Gastrocnemius medialis (tissue), 4 donors: ENCODE data around the gene FHOD3. TPM values are rescaled to one million over a fixed set of nuclear protein-coding genes. Genes with fewer than 3 reads are reported as not detected.

ENCODE experiments used
- ATAC-seq, 2 donors: fragments of 150-250 bp; one replicate each; pipeline ENCODE4 v1.9.1; 2016
- DNase-seq, 2 donors: peaks; one replicate each; pipeline ENCODE4 v3.0.0-alpha.2; 2019
- H3K27ac ChIP-seq, 4 donors: fragments of 200-600 bp; sonication (generic); 1 replicate in 1 of 4; 2 replicates in 3 of 4; pipeline ENCODE4 v1.5.1; 2016 to 2018; ENCODE audit warnings: mild to moderate bottlenecking in 2 of 4, moderate library complexity in 1 of 4
- H3K27me3 ChIP-seq, 3 donors: fragments of 200-600 bp; sonication (generic) in 2 of 3; 1 replicate in 1 of 3; 2 replicates in 2 of 3; pipeline versions ENCODE4 v1.5.1 to v1.6.0; 2016 to 2019; ENCODE audit warnings: mild to moderate bottlenecking in 1 of 3, moderate library complexity in 1 of 3
- H3K36me3 ChIP-seq, 2 donors: fragments of 200-600 bp; sonication (generic) in 1 of 2; one replicate each; pipeline ENCODE4 v1.5.1; 2017 to 2018
- H3K4me1 ChIP-seq, 2 donors: fragments of 200-600 bp; sonication (generic) in 1 of 2; one replicate each; pipeline ENCODE4 v1.5.1; 2016 to 2017; ENCODE audit warnings: mild to moderate bottlenecking in 2 of 2
- H3K4me3 ChIP-seq, 4 donors: fragments of 200-600 bp; sonication (generic) in 3 of 4; 1 replicate in 1 of 4; 2 replicates in 3 of 4; pipeline ENCODE4 v1.5.1; 2016 to 2019; ENCODE audit warnings: mild to moderate bottlenecking in 2 of 4
- H3K9me3 ChIP-seq, 3 donors: fragments of 200-600 bp; sonication (generic) in 2 of 3; 1 replicate in 1 of 3; 2 replicates in 2 of 3; pipeline ENCODE4 v1.5.1; 2016 to 2019
- POLR2A ChIP-seq, 2 donors: fragments of 450-650 bp; IDR thresholded peaks; one replicate each; pipeline ENCODE4 v1.6.1; 2017; ENCODE audit warnings: antibody characterized with exemption in 2 of 2, mild to moderate bottlenecking in 2 of 2, moderate library complexity in 2 of 2
- in situ Hi-C, 4 donors: fragments of 200-750 bp; cut with MboI; loops; one replicate each; pipeline versions ENCODE4 v1.15.0 to v1.8.0; 2017; ENCODE audit warnings: low sequenced_read_pairs in 4 of 4
- intact Hi-C: fragments of 100-400 bp; cut with DNase I; formaldehyde crosslinking; loops from one replicate; pipeline ENCODE4 v1.15.1; 2023; ENCODE audit warnings: low total_unique reads
- total RNA-seq, 4 donors: library from RNA; depleted of rRNA; stranded (reverse); fragments of >200 nt; gene quantifications; one replicate each; pipeline versions ENCODE4 v1.1.0 to v1.2.3, GENCODE V29; 2016
- TF ChIP-seq, protein P1 (sequence below), 5 experiments: fragments of 450-650 bp in 3 of 5; fragments of 200-600 bp in 2 of 5; sonication (generic) in 2 of 5; IDR thresholded peaks in 4 of 5; conservative IDR thresholded peaks in 1 of 5; 1 replicate in 4 of 5; 2 replicates in 1 of 5; pipeline ENCODE4 v1.5.1; 2016 to 2019; ENCODE audit warnings: antibody characterized with exemption in 5 of 5, mild to moderate bottlenecking in 3 of 5, moderate library complexity in 3 of 5

FHOD3 gene
- total RNA-seq, 4 donors from 2014 or later, result 10.0 to 32.5 (median 17.0) TPM

DNA sequence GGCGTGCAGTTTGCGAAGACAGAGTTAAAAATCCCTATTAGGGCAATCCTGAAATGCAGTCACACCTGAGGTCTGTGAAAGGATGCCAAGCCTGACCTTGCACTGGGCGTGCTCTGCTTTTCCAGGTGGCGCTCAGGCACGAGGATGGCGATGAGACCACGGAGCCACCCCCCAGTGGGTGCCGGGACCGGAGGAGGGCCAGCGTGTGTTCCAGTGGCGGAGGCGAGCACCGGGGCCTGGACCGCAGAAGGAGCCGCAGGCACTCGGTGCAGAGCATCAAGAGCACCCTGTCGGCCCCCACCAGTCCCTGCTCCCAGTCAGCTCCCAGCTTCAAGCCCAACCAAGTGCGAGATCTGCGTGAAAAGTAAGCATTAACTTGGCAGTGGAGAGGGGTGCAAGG lies 327.9 kb downstream of the FHOD3 start:
- H3K4me3 ChIP-seq, result no peak overlapping the region
- ATAC-seq, result no peak
- in situ Hi-C loops, result no loop called here
- no peak for DNase-seq
- H3K36me3 ChIP-seq, result no peaks in the 10 kb centered on the region
- intact Hi-C loops, result no loop called here
- peaks cover 12 to 14% of the 10 kb centered on the region in 2 donors for H3K4me1 ChIP-seq
- no peak for TF ChIP-seq POLR2A (IDR thresholded peaks at IDR 0.05)
- TF ChIP-seq, protein P1, sequence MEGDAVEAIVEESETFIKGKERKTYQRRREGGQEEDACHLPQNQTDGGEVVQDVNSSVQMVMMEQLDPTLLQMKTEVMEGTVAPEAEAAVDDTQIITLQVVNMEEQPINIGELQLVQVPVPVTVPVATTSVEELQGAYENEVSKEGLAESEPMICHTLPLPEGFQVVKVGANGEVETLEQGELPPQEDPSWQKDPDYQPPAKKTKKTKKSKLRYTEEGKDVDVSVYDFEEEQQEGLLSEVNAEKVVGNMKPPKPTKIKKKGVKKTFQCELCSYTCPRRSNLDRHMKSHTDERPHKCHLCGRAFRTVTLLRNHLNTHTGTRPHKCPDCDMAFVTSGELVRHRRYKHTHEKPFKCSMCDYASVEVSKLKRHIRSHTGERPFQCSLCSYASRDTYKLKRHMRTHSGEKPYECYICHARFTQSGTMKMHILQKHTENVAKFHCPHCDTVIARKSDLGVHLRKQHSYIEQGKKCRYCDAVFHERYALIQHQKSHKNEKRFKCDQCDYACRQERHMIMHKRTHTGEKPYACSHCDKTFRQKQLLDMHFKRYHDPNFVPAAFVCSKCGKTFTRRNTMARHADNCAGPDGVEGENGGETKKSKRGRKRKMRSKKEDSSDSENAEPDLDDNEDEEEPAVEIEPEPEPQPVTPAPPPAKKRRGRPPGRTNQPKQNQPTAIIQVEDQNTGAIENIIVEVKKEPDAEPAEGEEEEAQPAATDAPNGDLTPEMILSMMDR (IDR thresholded peaks at IDR 0.05 in 4 of 5, conservative IDR thresholded peaks at IDR 0.05 in 1 of 5), result no peak
- no peaks in the 10 kb centered on the region for H3K9me3 ChIP-seq
- H3K27me3 ChIP-seq, result no peaks in the 10 kb centered on the region
- no peak overlapping the region for H3K27ac ChIP-seq

- Histone ChIP-seq H3K27ac (no peak overlapping the region), H3K36me3 (no peaks in the 10 kb centered on the region), H3K4me1 (peaks cover 12 to 14% of the 10 kb centered on the region in 2 donors), H3K9me3 (no peaks in the 10 kb centered on the region), H3K27me3 (no peaks in the 10 kb centered on the region), H3K4me3 (no peak overlapping the region)
- TF ChIP-seq, protein P1 (IDR thresholded peaks at IDR 0.05 in 4 of 5, conservative IDR thresholded peaks at IDR 0.05 in 1 of 5), result no peak
- TF ChIP-seq POLR2A (IDR thresholded peaks at IDR 0.05), result no peak
- ATAC-seq, result no peak
- intact Hi-C loops (no loop called here), in situ Hi-C loops (no loop called here)
- DNase-seq, result no peak
Measured at GRCh38 chr18:36627637-36628036, 330.1 kb downstream of the FHOD3 start.

GRCh38 chr18:36628435-36629137 lies 331.1 kb downstream of the FHOD3 start:
- Histone ChIP-seq H3K9me3 (no peaks in the 10 kb centered on the region), H3K36me3 (no peaks in the 10 kb centered on the region), H3K27me3 (no peaks in the 10 kb centered on the region), H3K4me1 (peaks cover 12 to 14% of the 10 kb centered on the region in 2 donors), H3K27ac (peak overlapping the region in 3 of 4 donors; percentile 29 to 63 (median 35)), H3K4me3 (no peak overlapping the region)
- ATAC-seq (peak; percentile 55 to 75), DNase-seq (no peak)
- no peak for TF ChIP-seq POLR2A (IDR thresholded peaks at IDR 0.05)
- TF ChIP-seq, protein P1 (IDR thresholded peaks at IDR 0.05 in 4 of 5, conservative IDR thresholded peaks at IDR 0.05 in 1 of 5), result no peak
- intact Hi-C loops, result no loop called here
- in situ Hi-C loops, result no loop called here

DNA sequence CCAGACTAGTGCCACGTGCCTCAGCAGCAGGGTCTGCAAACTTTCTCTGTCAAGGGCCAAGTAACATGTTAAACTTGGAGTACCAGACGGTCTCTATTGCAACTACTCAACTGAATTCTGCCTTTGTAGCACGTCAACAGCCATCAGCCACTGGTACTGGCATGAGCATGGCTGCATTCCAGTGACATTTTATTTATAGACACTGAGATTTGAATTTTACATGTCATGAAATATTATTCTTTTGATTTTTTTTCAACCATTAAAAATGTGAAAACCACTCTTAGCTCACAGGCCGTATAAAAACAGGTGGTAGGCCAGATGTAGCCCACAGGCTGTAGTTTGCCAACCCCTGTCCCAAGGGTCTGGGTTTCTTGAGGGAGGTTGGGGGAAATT lies 331.6 kb downstream of the FHOD3 start:
- no peaks in the 10 kb centered on the region for H3K36me3 ChIP-seq
- no peak for DNase-seq
- in situ Hi-C loops, result no loop called here
- ATAC-seq, result peak; percentile 39 to 53
- intact Hi-C loops, result no loop called here
- TF ChIP-seq, protein P1 (IDR thresholded peaks at IDR 0.05 in 4 of 5, conservative IDR thresholded peaks at IDR 0.05 in 1 of 5), result no peak
- TF ChIP-seq POLR2A (IDR thresholded peaks at IDR 0.05), result no peak
- H3K4me3 ChIP-seq, result no peak overlapping the region
- H3K27me3 ChIP-seq, result no peaks in the 10 kb centered on the region
- H3K27ac ChIP-seq, result peak overlapping the region in 2 of 4 donors; percentile 24 to 35
- H3K4me1 ChIP-seq, result peaks cover 12 to 14% of the 10 kb centered on the region in 2 donors
- no peaks in the 10 kb centered on the region for H3K9me3 ChIP-seq
